ENCODE results near the gene ZNF516.

Gene ZNF516

DNA sequence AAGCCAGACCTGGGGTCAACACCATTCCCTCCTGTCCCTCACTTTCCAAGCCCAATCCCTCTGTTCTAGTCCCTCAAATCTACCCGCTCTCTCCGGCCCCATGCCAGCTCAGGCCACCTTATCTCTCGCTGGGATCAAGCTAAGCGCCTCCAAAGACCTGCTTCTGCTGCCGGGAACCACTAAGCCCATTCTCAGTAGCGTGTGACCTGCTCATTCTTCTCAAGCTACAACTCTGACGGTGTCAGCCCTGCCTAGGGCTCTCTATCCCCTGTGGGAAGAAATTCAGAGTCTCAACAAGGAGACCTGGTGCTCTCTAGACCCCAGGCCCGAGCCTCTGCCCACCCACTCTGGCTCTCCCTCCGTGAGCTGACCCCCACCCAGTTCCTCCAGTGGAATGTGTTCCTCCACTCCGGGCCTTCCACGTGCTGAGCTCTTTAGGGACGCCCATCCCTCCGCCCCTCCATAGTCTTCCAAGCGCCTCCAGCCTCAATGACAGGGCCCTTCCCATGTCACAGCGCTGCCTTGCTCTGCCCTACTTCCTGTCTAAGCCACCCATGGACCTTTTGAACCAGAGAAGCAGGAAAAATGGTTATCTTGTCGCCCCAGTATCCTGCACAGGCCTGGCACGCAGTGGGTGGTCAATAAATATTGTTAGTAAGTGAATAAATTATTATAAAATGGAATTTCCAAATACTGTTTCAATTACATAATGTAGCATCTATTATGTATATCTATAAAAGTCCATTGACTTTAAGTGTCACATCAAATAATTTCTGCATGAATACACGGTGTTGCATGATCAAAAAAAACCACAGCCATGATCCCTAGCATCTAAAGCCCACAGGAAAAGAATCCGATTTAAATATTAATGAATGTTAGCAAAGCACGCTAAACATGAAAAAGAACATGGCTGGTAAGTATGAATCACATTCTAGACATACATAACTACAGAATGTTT, 127.6 kb downstream of the ZNF516 start:
- peaks cover 0 to 33% of the 10 kb centered on the region in 2 experiments; a peak in 2 of 3 replicates for H3K36me3 ChIP-seq (ENCODE audit: control insufficient read depth in 2 of 2, insufficient read depth in 1 of 2, low read length in 2 of 2)
- POLR2A ChIA-PET: no interaction called here
- TF ChIP-seq ZNF660 (tag by site-specific recombination; IDR thresholded peaks at IDR 0.05) (no peak), ZNF404 (tag by site-specific recombination; IDR thresholded peaks at IDR 0.05) (no peak), KLF1 (tag by site-specific recombination; IDR thresholded peaks at IDR 0.05) (no peak), ZNF621 (tag by site-specific recombination; IDR thresholded peaks at IDR 0.05) (no peak), GLI4 (tag by site-specific recombination; IDR thresholded peaks at IDR 0.05) (no peak), ZNF785 (tag by site-specific recombination; IDR thresholded peaks at IDR 0.05) (no peak), ZNF335 (tag by site-specific recombination; conservative IDR thresholded peaks at IDR 0.05) (no peak), ZNF16 (tag by site-specific recombination; IDR thresholded peaks at IDR 0.05; ENCODE audit: low read depth) (no peak), ZNF707 (tag by site-specific recombination; IDR thresholded peaks at IDR 0.05) (no peak), ZNF624 (tag by site-specific recombination; IDR thresholded peaks at IDR 0.05) (no peak), ZNF473 (tag by site-specific recombination; IDR thresholded peaks at IDR 0.05) (no peak), OVOL3 (tag by site-specific recombination; IDR thresholded peaks at IDR 0.05) (no peak), ZNF555 (tag by site-specific recombination; conservative IDR thresholded peaks at IDR 0.05) (no peak)
- TF ChIP-seq, protein P1, sequence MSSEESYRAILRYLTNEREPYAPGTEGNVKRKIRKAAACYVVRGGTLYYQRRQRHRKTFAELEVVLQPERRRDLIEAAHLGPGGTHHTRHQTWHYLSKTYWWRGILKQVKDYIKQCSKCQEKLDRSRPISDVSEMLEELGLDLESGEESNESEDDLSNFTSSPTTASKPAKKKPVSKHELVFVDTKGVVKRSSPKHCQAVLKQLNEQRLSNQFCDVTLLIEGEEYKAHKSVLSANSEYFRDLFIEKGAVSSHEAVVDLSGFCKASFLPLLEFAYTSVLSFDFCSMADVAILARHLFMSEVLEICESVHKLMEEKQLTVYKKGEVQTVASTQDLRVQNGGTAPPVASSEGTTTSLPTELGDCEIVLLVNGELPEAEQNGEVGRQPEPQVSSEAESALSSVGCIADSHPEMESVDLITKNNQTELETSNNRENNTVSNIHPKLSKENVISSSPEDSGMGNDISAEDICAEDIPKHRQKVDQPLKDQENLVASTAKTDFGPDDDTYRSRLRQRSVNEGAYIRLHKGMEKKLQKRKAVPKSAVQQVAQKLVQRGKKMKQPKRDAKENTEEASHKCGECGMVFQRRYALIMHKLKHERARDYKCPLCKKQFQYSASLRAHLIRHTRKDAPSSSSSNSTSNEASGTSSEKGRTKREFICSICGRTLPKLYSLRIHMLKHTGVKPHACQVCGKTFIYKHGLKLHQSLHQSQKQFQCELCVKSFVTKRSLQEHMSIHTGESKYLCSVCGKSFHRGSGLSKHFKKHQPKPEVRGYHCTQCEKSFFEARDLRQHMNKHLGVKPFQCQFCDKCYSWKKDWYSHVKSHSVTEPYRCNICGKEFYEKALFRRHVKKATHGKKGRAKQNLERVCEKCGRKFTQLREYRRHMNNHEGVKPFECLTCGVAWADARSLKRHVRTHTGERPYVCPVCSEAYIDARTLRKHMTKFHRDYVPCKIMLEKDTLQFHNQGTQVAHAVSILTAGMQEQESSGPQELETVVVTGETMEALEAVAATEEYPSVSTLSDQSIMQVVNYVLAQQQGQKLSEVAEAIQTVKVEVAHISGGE (tag by site-specific recombination; conservative IDR thresholded peaks at IDR 0.05; ENCODE audit: low read depth): no peak
- TF ChIP-seq, protein P2, sequence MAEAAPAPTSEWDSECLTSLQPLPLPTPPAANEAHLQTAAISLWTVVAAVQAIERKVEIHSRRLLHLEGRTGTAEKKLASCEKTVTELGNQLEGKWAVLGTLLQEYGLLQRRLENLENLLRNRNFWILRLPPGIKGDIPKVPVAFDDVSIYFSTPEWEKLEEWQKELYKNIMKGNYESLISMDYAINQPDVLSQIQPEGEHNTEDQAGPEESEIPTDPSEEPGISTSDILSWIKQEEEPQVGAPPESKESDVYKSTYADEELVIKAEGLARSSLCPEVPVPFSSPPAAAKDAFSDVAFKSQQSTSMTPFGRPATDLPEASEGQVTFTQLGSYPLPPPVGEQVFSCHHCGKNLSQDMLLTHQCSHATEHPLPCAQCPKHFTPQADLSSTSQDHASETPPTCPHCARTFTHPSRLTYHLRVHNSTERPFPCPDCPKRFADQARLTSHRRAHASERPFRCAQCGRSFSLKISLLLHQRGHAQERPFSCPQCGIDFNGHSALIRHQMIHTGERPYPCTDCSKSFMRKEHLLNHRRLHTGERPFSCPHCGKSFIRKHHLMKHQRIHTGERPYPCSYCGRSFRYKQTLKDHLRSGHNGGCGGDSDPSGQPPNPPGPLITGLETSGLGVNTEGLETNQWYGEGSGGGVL (tag by site-specific recombination; IDR thresholded peaks at IDR 0.05): no peak
- TF ChIP-seq, protein P3, sequence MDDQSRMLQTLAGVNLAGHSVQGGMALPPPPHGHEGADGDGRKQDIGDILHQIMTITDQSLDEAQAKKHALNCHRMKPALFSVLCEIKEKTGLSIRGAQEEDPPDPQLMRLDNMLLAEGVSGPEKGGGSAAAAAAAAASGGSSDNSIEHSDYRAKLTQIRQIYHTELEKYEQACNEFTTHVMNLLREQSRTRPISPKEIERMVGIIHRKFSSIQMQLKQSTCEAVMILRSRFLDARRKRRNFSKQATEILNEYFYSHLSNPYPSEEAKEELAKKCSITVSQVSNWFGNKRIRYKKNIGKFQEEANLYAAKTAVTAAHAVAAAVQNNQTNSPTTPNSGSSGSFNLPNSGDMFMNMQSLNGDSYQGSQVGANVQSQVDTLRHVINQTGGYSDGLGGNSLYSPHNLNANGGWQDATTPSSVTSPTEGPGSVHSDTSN (CRISPR knock-in tag; IDR thresholded peaks at IDR 0.05): no peak
- H3K9me3 ChIP-seq (ENCODE audit: control insufficient read depth, insufficient read depth, low read depth, low read length): no peaks in the 10 kb centered on the region
- H3K27ac ChIP-seq (ENCODE audit: extremely low read depth, low read depth, low read length): no peak overlapping the region
- H3K4me1 ChIP-seq (ENCODE audit: control insufficient read depth, insufficient read depth, low read length): 0 out of 2 replicates have a peak, but pooled peaks cover 3% of the 10 kb centered on the region
- no peak overlapping the region for H3K4me3 ChIP-seq (ENCODE audit: low read depth, low read length)
- CTCF ChIA-PET: interaction anchor here (0.5 to 1.0 kb wide), 2 partner anchors 9 to 31 kb away, joined by 3 to 4 read pairs; no protein-coding TSS in a partner anchor

DNA sequence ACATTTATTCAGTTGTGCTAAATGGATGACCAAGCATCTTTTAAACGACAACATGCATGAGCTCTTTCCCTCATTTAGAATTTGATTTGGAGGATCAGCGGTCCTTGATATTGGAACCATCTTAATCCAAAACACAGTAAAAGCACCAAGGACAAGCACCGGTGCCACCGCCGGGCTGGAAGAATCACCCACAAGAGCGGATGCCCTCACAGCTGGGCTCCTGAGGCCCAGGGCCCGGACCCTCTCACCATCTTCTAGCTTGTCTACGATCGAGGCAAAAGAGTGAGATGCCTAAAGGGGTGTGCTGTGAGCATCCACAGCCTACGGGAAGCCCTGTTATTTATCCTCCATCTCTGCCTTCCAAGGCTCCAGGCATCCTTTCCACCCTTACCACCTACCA, 129.5 kb downstream of the ZNF516 start:
- POLR2A ChIA-PET: no interaction called here
- Histone ChIP-seq H3K4me3 (ENCODE audit: low read depth, low read length) (no peak overlapping the region), H3K27ac (ENCODE audit: extremely low read depth, low read depth, low read length) (no peak overlapping the region), H3K4me1 (ENCODE audit: control insufficient read depth, insufficient read depth, low read length) (0 out of 2 replicates have a peak, but pooled peaks cover 3% of the 10 kb centered on the region), H3K36me3 (ENCODE audit: control insufficient read depth in 2 of 2, insufficient read depth in 1 of 2, low read length in 2 of 2) (peaks cover 0 to 36% of the 10 kb centered on the region in 2 experiments; a peak in 2 of 3 replicates), H3K9me3 (ENCODE audit: control insufficient read depth, insufficient read depth, low read depth, low read length) (no peaks in the 10 kb centered on the region)
- CTCF ChIA-PET: interaction anchor here (0.6 kb wide), 1 partner anchor 329 kb away, joined by 3 read pairs; no protein-coding TSS in a partner anchor
- TF ChIP-seq ZNF521 (tag by site-specific recombination; IDR thresholded peaks at IDR 0.05): no peak
- TF ChIP-seq, protein P4, sequence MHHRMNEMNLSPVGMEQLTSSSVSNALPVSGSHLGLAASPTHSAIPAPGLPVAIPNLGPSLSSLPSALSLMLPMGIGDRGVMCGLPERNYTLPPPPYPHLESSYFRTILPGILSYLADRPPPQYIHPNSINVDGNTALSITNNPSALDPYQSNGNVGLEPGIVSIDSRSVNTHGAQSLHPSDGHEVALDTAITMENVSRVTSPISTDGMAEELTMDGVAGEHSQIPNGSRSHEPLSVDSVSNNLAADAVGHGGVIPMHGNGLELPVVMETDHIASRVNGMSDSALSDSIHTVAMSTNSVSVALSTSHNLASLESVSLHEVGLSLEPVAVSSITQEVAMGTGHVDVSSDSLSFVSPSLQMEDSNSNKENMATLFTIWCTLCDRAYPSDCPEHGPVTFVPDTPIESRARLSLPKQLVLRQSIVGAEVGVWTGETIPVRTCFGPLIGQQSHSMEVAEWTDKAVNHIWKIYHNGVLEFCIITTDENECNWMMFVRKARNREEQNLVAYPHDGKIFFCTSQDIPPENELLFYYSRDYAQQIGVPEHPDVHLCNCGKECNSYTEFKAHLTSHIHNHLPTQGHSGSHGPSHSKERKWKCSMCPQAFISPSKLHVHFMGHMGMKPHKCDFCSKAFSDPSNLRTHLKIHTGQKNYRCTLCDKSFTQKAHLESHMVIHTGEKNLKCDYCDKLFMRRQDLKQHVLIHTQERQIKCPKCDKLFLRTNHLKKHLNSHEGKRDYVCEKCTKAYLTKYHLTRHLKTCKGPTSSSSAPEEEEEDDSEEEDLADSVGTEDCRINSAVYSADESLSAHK (tag by site-specific recombination; IDR thresholded peaks at IDR 0.05): no peak
- TF ChIP-seq, protein P5, sequence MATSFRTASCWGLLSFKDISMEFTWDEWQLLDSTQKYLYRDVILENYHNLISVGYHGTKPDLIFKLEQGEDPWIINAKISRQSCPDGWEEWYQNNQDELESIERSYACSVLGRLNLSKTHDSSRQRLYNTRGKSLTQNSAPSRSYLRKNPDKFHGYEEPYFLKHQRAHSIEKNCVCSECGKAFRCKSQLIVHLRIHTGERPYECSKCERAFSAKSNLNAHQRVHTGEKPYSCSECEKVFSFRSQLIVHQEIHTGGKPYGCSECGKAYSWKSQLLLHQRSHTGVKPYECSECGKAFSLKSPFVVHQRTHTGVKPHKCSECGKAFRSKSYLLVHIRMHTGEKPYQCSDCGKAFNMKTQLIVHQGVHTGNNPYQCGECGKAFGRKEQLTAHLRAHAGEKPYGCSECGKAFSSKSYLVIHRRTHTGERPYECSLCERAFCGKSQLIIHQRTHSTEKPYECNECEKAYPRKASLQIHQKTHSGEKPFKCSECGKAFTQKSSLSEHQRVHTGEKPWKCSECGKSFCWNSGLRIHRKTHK (tag by site-specific recombination; IDR thresholded peaks at IDR 0.05): no peak
- TF ChIP-seq, protein P6, sequence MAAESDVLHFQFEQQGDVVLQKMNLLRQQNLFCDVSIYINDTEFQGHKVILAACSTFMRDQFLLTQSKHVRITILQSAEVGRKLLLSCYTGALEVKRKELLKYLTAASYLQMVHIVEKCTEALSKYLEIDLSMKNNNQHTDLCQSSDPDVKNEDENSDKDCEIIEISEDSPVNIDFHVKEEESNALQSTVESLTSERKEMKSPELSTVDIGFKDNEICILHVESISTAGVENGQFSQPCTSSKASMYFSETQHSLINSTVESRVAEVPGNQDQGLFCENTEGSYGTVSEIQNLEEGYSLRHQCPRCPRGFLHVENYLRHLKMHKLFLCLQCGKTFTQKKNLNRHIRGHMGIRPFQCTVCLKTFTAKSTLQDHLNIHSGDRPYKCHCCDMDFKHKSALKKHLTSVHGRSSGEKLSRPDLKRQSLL (tag by site-specific recombination; IDR thresholded peaks at IDR 0.05): no peak
- TF ChIP-seq ZNF629 (tag by site-specific recombination; IDR thresholded peaks at IDR 0.05): no peak
- no peak for TF ChIP-seq ZBTB17 (tag by site-specific recombination; IDR thresholded peaks at IDR 0.05)
- TF ChIP-seq ZBTB20 (tag by site-specific recombination; IDR thresholded peaks at IDR 0.05): no peak

Measured in HEK293 (cell line).